Endothelial cell of umbilical vein (primary cell): ENCODE measurements around the gene LIPG. TPM values are rescaled to one million over a fixed set of nuclear protein-coding genes. Genes with fewer than 3 reads are reported as not detected.

Experiments used
- BruUV-seq: library from RNA; stranded (reverse); fragments of 400-500 nt; replicated peaks from 2 replicates; lab custom pipeline; 2021; lab: Mats Ljungman, UMichigan
- CTCF ChIA-PET: fragments of 300-600, 350-600 bp; sonication (Branson Sonifier 250); formaldehyde crosslinking; loops from one replicate; lab custom pipeline; 2021; ENCODE audit warnings: antibody characterized with exemption, inconsistent platforms; lab: Charles Lee
- POLR2A ChIA-PET: fragments of 300-600, 350-600 bp; sonication (Branson Sonifier 250); formaldehyde crosslinking; loops from one replicate; lab custom pipeline; 2021; ENCODE audit warnings: antibody characterized with exemption, inconsistent platforms; lab: Charles Lee
- DNase-seq: peaks from one replicate; pipeline ENCODE4 v3.0.0-alpha.2; 2011; ENCODE audit warnings: low read depth, low spot score
- FAIRE-seq: peaks from 2 replicates; lab custom pipeline; 2011; peaks lifted over from hg19 to GRCh38; lab: Jason Lieb, UNC
- H2AFZ ChIP-seq: 2 replicates; pipeline ENCODE4 v1.6.0; 2012; ENCODE audit warnings: low read depth, low read length, control low read depth, inconsistent platforms
- H3K27ac ChIP-seq: 2 replicates; pipeline ENCODE4 v1.5.1; 2011; ENCODE audit warnings: low read depth, mild to moderate bottlenecking, control low read depth, low read length, moderate library complexity; ENCODE audit not compliant: insufficient read depth
- H3K27me3 ChIP-seq, 2 experiments: 2 replicates each; pipeline versions ENCODE4 v1.6.0 to v1.6.1; 2011; ENCODE audit warnings: low read length in 2 of 2, mixed read lengths in 1 of 2; ENCODE audit not compliant: control insufficient read depth in 2 of 2, insufficient read depth in 2 of 2
- H3K36me3 ChIP-seq, 2 experiments: 2 replicates in 1 of 2; 3 replicates in 1 of 2; pipeline ENCODE4 v1.5.1; 2011; ENCODE audit warnings: low read length in 2 of 2, mild to moderate bottlenecking in 1 of 2, moderate library complexity in 1 of 2; ENCODE audit not compliant: control insufficient read depth in 2 of 2, insufficient read depth in 2 of 2; ENCODE audit errors: extremely low read depth in 1 of 2
- H3K4me1 ChIP-seq: 3 replicates; pipeline ENCODE4 v1.5.1; 2011; ENCODE audit warnings: mild to moderate bottlenecking, low read length; ENCODE audit not compliant: control insufficient read depth, insufficient read depth; ENCODE audit errors: extremely low read depth
- H3K4me2 ChIP-seq: 2 replicates; pipeline ENCODE4 v1.6.1; 2011; ENCODE audit warnings: low read length, control low read depth, mixed read lengths; ENCODE audit not compliant: insufficient read depth
- H3K4me3 ChIP-seq, 3 experiments: fragments of 200-600 bp in 1 of 3; sonication (generic), shearing (Covaris generic) in 1 of 3; replicated peaks in 1 of 3; 2 replicates each; pipeline ENCODE4 v1.5.1; 2011 to 2016; ENCODE audit warnings: control low read depth in 3 of 3, low read length in 3 of 3, mild to moderate bottlenecking in 2 of 3, inconsistent platforms in 1 of 3, low read depth in 1 of 3, moderate library complexity in 1 of 3; ENCODE audit not compliant: insufficient read depth in 1 of 3
- H3K79me2 ChIP-seq: 2 replicates; pipeline ENCODE4 v1.6.0; 2012; ENCODE audit warnings: low read length, inconsistent platforms; ENCODE audit not compliant: control insufficient read depth, insufficient read depth
- H3K9ac ChIP-seq: replicated peaks from 2 replicates; pipeline ENCODE3; 2011; ENCODE audit warnings: low read length, control low read depth; ENCODE audit not compliant: insufficient read depth; ENCODE audit errors: extremely low read depth
- H3K9me1 ChIP-seq: replicated peaks from 3 replicates; pipeline ENCODE4 v1.6.0; 2011; ENCODE audit warnings: mild to moderate bottlenecking, low read length; ENCODE audit not compliant: control insufficient read depth, insufficient read depth; ENCODE audit errors: extremely low read depth
- H3K9me3 ChIP-seq: replicated peaks from 2 replicates; pipeline ENCODE4 v1.5.1; 2012; ENCODE audit warnings: low read length, inconsistent platforms; ENCODE audit not compliant: control insufficient read depth, insufficient read depth
- H4K20me1 ChIP-seq: replicated peaks from 2 replicates; pipeline ENCODE3; 2011; ENCODE audit warnings: mild to moderate bottlenecking, low read length; ENCODE audit not compliant: control insufficient read depth, insufficient read depth; ENCODE audit errors: extremely low read depth
- EZH2 ChIP-seq: IDR thresholded peaks from 2 replicates; pipeline ENCODE4 v1.6.1; 2012; ENCODE audit warnings: borderline replicate concordance, low read depth, mild to moderate bottlenecking, moderate library complexity, low read length, inconsistent platforms; ENCODE audit not compliant: severe bottlenecking
- FOS ChIP-seq: IDR thresholded peaks from 2 replicates; pipeline ENCODE4 v1.6.1; 2011; ENCODE audit warnings: mild to moderate bottlenecking, low read length, moderate library complexity, borderline replicate concordance; ENCODE audit not compliant: insufficient read depth
- GATA2 ChIP-seq: IDR thresholded peaks from 2 replicates; pipeline ENCODE4 v1.7.0; 2011; ENCODE audit warnings: low read depth, mild to moderate bottlenecking, moderate library complexity, mixed read lengths, low read length; ENCODE audit not compliant: insufficient read length, insufficient read depth
- JUN ChIP-seq: IDR thresholded peaks from 2 replicates; pipeline ENCODE4 v1.6.1; 2011; ENCODE audit warnings: borderline replicate concordance, low read depth; ENCODE audit not compliant: insufficient read length, insufficient read depth
- MAX ChIP-seq: IDR thresholded peaks from 2 replicates; pipeline ENCODE4 v1.6.1; 2011; ENCODE audit not compliant: insufficient read depth, insufficient read length
- MYC ChIP-seq: IDR thresholded peaks from one replicate; pipeline ENCODE4 v1.6.1; 2011; ENCODE audit warnings: mild to moderate bottlenecking, low read depth, low read length
- POLR2A ChIP-seq: IDR thresholded peaks from 2 replicates; pipeline ENCODE4 v1.6.1; 2012; ENCODE audit warnings: low read depth, mild to moderate bottlenecking, control low read depth, low read length
- POLR2AphosphoS5 ChIP-seq: IDR thresholded peaks from 2 replicates; pipeline ENCODE4 v1.6.1; 2012; ENCODE audit warnings: low read depth, mild to moderate bottlenecking, control low read depth, low read length, moderate library complexity; ENCODE audit not compliant: insufficient read depth
- dilution Hi-C: fragments of 300-500 bp; cut with MboI; formaldehyde crosslinking; loops from one replicate; pipeline ENCODE4 v1.15.0; 2019; ENCODE audit warnings: low sequenced_read_pairs; ENCODE audit not compliant: extremely low pct_ligation_motif_present
- intact Hi-C: fragments of 100-400 bp; cut with micrococcal nuclease; formaldehyde crosslinking; loops from one replicate; pipeline ENCODE4 v1.10.0; 2022
- polyA plus RNA-seq, 4 experiments: library from polyadenylated mRNA; depleted of rRNA in 3 of 4; stranded (reverse) in 3 of 4; unstranded in 1 of 4; fragments of >200 nt; gene quantifications; 2 replicates each; pipeline versions ENCODE4 v1.2.1 to v1.2.3, GENCODE V29; 2011 to 2012; ENCODE audit warnings: missing spikeins in 1 of 4
- total RNA-seq: library from RNA; stranded (reverse); gene quantifications from 2 replicates; pipeline ENCODE4 v1.2.3, GENCODE V29; 2021
- TF ChIP-seq, protein P1 (sequence below), 2 donors: IDR thresholded peaks; 1 replicate in 1 of 2; 2 replicates in 1 of 2; pipeline ENCODE4 v1.5.1; 2011; ENCODE audit warnings: low read length in 2 of 2, mild to moderate bottlenecking in 2 of 2, moderate library complexity in 2 of 2, control low read depth in 1 of 2, inconsistent platforms in 1 of 2, low read depth in 1 of 2; ENCODE audit not compliant: insufficient read depth in 1 of 2; ENCODE audit errors: extremely low read depth in 1 of 2

LIPG gene
- total and polyA plus RNA-seq, 2 donors (not counting 3 experiments of a cell fraction or from before 2014, with no cell fraction given) = 80.6 to 86.3 TPM

- H4K20me1 ChIP-seq = no peaks in the 10 kb centered on the region
- no peaks in the 10 kb centered on the region for H3K9me3 ChIP-seq
- no peak for DNase-seq
- H3K9ac ChIP-seq = no peak overlapping the region
- intact Hi-C loops (no loop called here), dilution Hi-C loops (no loop called here)
- no peak for FAIRE-seq
- CTCF ChIA-PET = no interaction called here
- H3K79me2 ChIP-seq = no peaks in the 10 kb centered on the region
- TF ChIP-seq JUN = no peak
- TF ChIP-seq GATA2 = no peak
- TF ChIP-seq EZH2 = no peak
- no peak for TF ChIP-seq MYC
- TF ChIP-seq POLR2AphosphoS5 = no peak
- no peak for TF ChIP-seq FOS
- TF ChIP-seq POLR2A = no peak
- no peak for TF ChIP-seq MAX
- TF ChIP-seq, protein P1, sequence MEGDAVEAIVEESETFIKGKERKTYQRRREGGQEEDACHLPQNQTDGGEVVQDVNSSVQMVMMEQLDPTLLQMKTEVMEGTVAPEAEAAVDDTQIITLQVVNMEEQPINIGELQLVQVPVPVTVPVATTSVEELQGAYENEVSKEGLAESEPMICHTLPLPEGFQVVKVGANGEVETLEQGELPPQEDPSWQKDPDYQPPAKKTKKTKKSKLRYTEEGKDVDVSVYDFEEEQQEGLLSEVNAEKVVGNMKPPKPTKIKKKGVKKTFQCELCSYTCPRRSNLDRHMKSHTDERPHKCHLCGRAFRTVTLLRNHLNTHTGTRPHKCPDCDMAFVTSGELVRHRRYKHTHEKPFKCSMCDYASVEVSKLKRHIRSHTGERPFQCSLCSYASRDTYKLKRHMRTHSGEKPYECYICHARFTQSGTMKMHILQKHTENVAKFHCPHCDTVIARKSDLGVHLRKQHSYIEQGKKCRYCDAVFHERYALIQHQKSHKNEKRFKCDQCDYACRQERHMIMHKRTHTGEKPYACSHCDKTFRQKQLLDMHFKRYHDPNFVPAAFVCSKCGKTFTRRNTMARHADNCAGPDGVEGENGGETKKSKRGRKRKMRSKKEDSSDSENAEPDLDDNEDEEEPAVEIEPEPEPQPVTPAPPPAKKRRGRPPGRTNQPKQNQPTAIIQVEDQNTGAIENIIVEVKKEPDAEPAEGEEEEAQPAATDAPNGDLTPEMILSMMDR (IDR thresholded peaks at IDR 0.05; ENCODE audit: extremely low read depth in 1 of 2, insufficient read depth in 1 of 2, low read depth in 1 of 2, low read length in 2 of 2) = no peak
- H3K27ac ChIP-seq = no peak overlapping the region
- no peak overlapping the region for H2AFZ ChIP-seq
- H3K4me3 ChIP-seq = no peak overlapping the region
- BruUV-seq = no TSS peak
- POLR2A ChIA-PET = no interaction called here
- peaks cover 12 to 18% of the 10 kb centered on the region in 2 experiments for H3K36me3 ChIP-seq
- H3K27me3 ChIP-seq = no peaks in the 10 kb centered on the region
- no peaks in the 10 kb centered on the region for H3K4me1 ChIP-seq
- H3K4me2 ChIP-seq = no peak overlapping the region
- H3K9me1 ChIP-seq = no peaks in the 10 kb centered on the region
Observed at GRCh38 chr18:49591271-49591670, 29.4 kb downstream of the LIPG start.
